Melanocyte of skin (primary cell): Measurements from ENCODE around the gene ATG101. TPM values are rescaled to one million over a fixed set of nuclear protein-coding genes. Genes with fewer than 3 reads are reported as not detected.

Experiments
- total RNA-seq, 2 donors: library from RNA; depleted of rRNA; stranded (reverse); fragments of >200 nt; gene quantifications; 2 replicates each; pipeline ENCODE4 v1.2.3, GENCODE V29; 2012

The ATG101 gene, protein sequence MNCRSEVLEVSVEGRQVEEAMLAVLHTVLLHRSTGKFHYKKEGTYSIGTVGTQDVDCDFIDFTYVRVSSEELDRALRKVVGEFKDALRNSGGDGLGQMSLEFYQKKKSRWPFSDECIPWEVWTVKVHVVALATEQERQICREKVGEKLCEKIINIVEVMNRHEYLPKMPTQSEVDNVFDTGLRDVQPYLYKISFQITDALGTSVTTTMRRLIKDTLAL
- total RNA-seq: 10 to 100 TPM; 33.4 to 70.6 TPM

DNA sequence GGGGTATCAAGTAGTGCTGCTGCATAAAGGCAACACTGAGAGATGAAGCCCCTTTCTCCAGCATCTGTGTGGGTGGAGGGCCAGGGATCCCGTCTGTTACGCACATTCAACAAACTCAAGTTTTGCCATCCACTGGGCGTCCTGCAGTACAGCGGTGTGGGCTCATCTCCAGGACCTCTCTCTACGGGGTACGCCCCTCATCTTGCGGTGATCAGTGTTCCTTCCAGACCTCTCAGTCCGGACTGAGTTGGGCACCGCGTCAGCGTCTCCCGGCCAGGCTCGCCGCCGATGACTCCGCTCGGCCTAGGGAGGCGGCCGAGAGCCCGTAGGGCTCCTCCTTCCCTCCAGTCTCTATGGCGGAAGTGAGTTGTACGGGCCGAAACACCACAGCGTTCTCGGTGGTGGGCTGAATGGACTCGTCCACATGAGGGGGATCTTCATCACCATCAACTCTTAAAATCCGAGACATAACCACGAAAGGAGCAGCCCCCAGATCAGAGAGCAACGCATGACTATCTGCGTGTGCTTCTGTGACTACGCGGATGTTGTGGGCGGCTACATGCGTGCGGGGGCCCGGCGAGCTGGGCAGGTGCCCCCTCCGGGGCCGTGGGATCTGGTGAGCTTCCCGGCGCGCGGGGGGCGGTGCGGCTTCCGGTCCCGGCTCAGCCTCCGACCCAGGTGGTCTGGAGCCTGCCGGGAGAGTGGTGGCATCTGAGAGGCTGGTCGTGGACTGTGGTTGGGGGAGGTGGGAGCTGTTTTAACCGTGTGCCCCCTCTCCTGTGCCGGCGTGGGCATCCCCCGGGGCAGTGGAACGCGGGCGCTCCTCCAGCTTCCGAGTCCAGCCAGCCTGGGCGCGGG is at the start of gene ATG101:
ATG101 (plus strand) TSS at position 652 of the 858 bp plus-strand sequence. CDS start 3,673 bp downstream, outside the sequence.

DNA sequence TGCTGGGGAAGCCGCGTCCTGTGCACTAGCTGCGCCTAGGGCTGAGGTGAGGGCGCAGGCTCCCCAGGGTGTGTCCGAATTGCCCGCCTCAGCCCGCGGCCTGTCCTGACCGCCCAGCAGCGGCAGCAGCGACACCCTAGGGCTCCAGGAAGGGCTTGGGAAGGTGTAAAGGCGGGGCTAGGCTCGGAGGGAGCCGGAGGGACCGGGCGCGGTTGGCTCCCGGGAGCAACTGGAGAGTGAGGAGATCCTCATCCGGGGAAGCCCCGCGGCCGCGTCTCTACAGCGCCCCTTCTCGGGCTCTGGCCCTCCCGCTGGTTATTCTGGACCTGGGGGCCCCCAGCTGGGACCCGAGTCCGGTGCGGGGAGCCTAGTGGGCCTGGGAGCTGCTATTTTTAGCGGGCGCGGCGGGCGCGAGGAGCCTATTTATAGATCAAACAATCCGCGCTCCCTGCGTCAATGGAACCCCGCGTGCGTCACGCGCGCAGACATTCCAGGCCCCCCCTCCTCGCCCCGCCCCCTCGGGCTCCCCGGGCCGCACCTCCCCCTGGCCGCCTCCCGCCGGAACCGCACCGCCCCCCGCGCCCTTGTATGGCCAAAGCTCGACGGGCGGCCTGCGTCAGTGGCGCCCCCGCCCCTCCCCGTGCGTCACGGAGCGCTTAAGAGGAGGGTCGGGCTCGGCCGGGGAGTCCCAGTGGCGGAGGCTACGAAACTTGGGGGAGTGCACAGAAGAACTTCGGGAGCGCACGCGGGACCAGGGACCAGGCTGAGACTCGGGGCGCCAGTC is 18.8 kb upstream of the ATG101 start, which contains the start of gene NR4A1:
NR4A1 (plus strand) TSS at position 685 of the 784 bp plus-strand sequence. CDS start 2,887 bp downstream, outside the sequence.

DNA sequence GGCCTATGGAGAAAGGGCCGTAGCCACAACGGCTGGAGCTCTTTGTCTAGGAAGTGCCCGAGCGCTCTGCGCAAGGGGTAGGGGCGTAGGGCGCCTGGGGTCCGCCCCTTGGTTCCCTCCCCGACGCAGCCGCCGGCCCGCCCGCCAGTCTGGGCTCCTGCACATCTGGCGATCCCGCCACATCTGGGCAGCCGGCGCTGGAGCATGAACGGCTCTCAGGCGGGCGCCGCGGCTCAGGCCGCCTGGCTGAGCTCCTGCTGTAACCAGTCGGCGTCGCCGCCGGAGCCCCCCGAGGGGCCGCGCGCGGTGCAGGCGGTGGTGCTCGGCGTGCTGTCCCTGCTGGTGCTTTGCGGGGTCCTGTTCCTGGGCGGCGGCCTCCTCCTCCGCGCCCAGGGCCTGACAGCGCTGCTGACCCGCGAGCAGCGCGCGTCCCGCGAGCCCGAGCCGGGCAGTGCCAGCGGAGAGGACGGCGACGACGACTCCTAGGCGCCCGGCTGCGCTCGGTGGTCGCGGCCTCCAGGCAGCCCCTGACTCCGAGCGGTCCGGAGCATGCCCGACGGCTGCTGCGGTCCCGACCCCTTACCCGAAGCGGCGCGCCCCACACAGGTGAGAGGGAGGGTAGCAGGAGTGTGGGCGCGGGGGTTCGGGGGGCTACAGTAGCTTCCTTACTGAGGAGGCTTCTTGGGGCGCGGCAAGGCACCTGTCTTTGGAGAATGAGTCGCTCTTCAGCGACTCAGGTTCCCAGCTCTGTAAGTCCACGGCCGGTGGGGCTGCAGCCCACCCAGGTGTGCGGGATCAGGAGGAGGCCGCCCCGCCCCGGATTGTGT is 10.0 kb downstream of the ATG101 start, which contains the start of gene SMIM41:
SMIM41 (plus strand) TSS at position 129 of the 827 bp plus-strand sequence; CDS start at position 205, 76 bp downstream.

Other genes with a start within 250 kb of the ATG101 start
- gene FIGNL2, start 221.3 kb upstream of the ATG101 start, total RNA-seq: under 1 TPM in 1 of 2 donors, not detected in 1; under 0.01 TPM
- gene ANKRD33, start 181.9 kb upstream of the ATG101 start, total RNA-seq: not detected
- under 1 TPM; 0.34 to 1.00 TPM for gene ACVRL1, start 162.5 kb upstream of the ATG101 start, total RNA-seq
- gene ACVR1B, start 118.3 kb upstream of the ATG101 start, total RNA-seq: 1 to 10 TPM; 6.5 to 7.7 TPM
- 10 to 100 TPM; 32.0 to 52.0 TPM for gene TAMALIN, start 63.0 kb upstream of the ATG101 start, total RNA-seq
- gene NR4A1, start 18.5 kb upstream of the ATG101 start, total RNA-seq: 10 to 100 TPM in 1 of 2 donors, 1 to 10 TPM in 1; 7.2 to 11.0 TPM
- not detected for gene SMIM41, start 9.7 kb downstream of the ATG101 start, total RNA-seq
- gene KRT80, start 122.0 kb downstream of the ATG101 start, total RNA-seq: under 1 TPM in 1 of 2 donors, not detected in 1; under 0.01 TPM
- gene KRT7, start 163.3 kb downstream of the ATG101 start, total RNA-seq: under 1 TPM; under 0.01 to 1.00 TPM
- gene KRT86, start 204.7 kb downstream of the ATG101 start, total RNA-seq: not detected
- not detected for gene KRT81, start 221.6 kb downstream of the ATG101 start, total RNA-seq